HG03432 (cell line): ENCODE measurements around the gene ABCC3.

Source experiments
- ATAC-seq: cut with Tn5 transposase; IDR thresholded peaks from one replicate; pipeline ENCODE4 v1.9.1; 2021; ENCODE audit warnings: mild to moderate bottlenecking, moderate library complexity; ENCODE audit not compliant: unreplicated experiment

The ABCC3 gene

DNA sequence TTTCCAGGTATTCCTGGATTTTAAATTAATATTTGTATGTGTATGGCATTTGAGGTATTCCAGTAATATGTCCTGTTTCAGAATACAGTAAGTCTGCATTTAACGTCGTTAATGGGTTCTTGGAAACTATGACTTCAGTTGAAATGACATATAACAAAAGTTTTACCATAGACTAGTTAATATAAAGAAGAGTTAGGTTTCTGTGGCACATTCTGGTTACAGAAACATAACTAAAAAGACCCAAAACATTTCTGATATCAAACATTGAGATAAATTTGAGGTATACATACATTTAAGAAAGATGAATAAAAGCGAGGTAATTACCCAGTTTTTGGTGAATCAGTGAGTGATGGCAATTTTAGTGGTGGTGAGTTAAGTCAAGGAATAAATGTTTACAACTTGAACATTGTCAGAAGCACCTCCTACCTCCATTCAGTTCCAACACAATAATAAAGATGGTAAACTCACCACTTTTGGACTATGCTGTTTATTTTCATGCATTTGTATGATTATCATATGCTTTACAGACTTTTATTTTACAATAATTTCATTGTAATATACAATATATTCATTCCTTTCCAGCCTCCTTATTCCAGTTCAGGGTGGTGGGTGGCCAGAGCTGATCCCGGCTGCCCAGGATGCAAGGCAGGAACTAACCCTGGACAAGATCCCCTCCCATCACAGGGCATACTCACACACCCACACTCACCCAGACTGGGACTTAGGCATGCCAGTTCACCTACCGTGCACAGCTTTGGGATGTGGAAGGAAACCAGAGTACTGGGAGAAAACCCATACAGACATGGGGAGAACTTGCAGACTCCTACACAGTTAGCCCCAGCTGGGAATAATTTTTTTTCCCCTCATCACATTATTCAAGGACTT lies 94.4 kb downstream of the ABCC3 start:
- ATAC-seq: no peak

DNA sequence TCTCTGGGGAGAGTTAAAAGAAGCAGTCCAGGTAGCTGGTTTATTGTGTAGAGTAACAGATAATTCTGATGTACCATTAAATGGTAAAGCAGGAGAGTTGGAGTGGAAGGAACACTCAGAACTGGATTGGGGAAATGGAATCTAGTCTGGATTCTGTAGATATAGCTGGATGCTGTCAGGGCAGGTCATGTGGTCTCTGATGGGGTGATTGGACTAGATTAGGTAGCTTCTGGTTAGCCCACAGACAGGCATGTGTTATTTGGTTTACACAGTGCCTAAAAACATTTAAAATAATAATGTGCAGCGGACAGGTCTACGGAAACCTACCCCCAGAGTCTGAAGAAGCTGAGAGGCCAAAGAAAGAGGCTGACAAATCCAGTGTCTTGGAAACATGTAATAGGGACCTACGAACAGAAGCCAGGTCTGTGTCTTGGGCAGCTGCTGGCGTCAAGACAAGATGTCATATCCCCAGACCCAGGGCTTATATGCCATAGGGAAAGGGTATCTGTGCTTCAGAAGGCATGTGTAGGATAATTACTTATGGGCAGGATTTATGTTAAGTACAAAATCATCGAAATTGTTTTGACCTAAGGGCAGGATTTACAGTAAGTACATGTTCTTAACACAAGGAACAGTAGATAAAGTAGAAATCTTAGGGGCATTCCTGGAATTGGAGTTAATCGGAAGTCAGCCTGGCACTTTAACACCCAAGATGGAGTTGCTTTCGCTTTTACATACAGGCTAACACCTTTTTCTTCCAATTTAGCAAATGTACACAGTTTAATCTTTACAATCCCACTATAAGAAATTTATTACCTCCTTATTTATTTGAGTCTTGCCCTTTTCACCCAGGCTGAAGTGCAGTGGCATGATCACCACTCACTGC lies 97.1 kb downstream of the ABCC3 start:
- no peak for ATAC-seq

DNA sequence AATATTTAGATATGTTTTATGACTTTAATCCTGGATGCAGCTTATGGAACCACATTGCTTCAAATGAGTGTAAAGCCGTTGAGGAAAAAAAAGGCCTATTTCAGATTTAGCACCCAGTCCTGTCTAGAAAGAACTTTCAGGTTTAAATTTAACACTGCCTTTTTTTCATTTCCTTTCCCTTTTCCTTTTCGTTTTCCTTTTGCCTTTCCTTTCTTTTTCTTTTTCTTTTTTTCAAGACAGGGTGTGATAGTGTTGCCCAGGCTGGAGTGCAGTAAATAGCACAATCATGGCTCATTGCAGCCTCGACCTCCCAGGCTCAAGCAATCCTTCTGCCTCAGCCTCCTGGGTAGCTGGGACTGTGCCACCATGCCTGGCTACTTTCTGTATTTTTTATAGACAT lies 100.6 kb downstream of the ABCC3 start:
- no peak for ATAC-seq

DNA sequence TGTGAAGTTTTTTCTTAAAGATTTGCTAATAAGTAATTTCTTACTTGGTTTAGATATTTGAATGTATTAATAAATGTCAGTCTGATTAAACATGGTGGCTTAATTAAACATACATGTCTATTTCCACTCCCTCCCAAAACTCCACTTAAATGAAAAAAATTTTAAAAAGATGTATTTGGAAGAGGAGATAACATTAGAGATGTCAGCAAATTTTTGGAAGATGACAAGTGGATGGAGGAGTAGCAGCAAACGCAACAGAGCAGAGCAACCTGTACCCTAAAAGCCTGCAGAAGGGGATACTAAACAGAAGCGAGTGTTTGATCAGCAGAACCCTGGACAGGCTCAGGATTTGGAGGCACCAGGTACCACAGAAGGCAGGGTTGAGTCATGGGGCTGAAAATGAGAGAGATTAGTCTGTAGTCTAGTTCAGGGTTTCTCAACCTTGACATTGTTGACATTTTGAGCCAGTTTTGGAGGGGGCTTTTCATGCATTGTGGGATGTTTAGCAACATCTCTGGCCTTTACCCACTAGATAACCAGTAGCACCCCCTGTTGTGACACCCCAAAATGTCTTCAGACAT lies 102.5 kb downstream of the ABCC3 start:
- no peak for ATAC-seq

DNA sequence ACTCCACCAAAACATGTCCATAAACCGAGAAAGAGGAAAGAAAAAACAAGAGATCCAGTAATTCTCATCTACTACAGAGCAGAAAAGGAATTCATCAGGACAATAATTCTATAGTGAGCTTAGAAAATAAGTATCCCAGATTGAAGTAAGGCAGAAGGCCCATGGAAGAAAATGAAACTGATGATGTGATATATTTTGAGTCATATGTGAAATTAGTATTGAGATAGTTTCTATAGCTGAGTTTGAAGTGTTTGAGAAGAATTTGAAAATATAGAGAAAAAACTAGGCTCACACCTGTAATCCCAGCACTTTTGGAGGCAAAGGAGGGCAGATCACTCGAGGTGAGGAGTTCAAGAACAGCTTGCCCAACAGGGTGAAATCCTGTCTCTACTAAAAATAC lies 104.4 kb downstream of the ABCC3 start:
- ATAC-seq: no peak
